Kidney (tissue), 14 donors: ENCODE measurements around the gene RNPS1. TPM values are rescaled to one million over a fixed set of nuclear protein-coding genes. Genes with fewer than 3 reads are reported as not detected.
A peak's percentile ranks its signal among the peaks of the same experiment; 100 is the strongest.

Experiments
- DNase-seq, 5 donors: peaks; one replicate each; pipeline ENCODE4 v3.0.0-alpha.2; 2013 to 2020
- FAIRE-seq: peaks from 2 replicates; lab custom pipeline; 2012; peaks lifted over from hg19 to GRCh38; lab: Jason Lieb, UNC
- H3K27ac ChIP-seq, 2 donors: one replicate each; pipeline ENCODE4 v1.7.0; 2013; ENCODE audit warnings: low read depth in 2 of 2, low read length in 2 of 2, inconsistent platforms in 1 of 2
- H3K27me3 ChIP-seq: one replicate; pipeline ENCODE4 v1.7.1; 2013; ENCODE audit warnings: low read length, inconsistent platforms; ENCODE audit not compliant: control insufficient read depth, insufficient read depth
- H3K36me3 ChIP-seq, 3 donors: one replicate each; pipeline versions ENCODE4 v1.7.0 to v1.7.1; 2013; ENCODE audit warnings: low read length in 3 of 3, control low read depth in 1 of 3, inconsistent platforms in 1 of 3; ENCODE audit not compliant: insufficient read depth in 3 of 3, control insufficient read depth in 2 of 3
- H3K4me1 ChIP-seq, 3 donors: one replicate each; pipeline versions ENCODE4 v1.7.0 to v1.7.1; 2013; ENCODE audit warnings: low read length in 3 of 3, inconsistent platforms in 1 of 3, low read depth in 1 of 3; ENCODE audit not compliant: control insufficient read depth in 2 of 3, insufficient read depth in 2 of 3
- H3K4me3 ChIP-seq, 3 donors: one replicate each; pipeline versions ENCODE4 v1.7.0 to v1.8.1; 2013; ENCODE audit warnings: low read length in 3 of 3, control low read depth in 1 of 3, inconsistent platforms in 1 of 3
- H3K9ac ChIP-seq, 3 donors: one replicate each; pipeline versions ENCODE4 v1.7.0 to v1.7.1; 2013; ENCODE audit warnings: low read length in 3 of 3, control low read depth in 1 of 3, inconsistent platforms in 1 of 3
- H3K9me3 ChIP-seq, 3 donors: one replicate each; pipeline versions ENCODE4 v1.7.0 to v1.7.1; 2013; ENCODE audit warnings: low read length in 3 of 3, control low read depth in 1 of 3, inconsistent platforms in 1 of 3; ENCODE audit not compliant: control insufficient read depth in 2 of 3, insufficient read depth in 1 of 3
- intact Hi-C: fragments of 100-400 bp; cut with DNase I; formaldehyde crosslinking; loops from one replicate; pipeline ENCODE4 v1.11.1; 2022
- polyA plus RNA-seq: library from polyadenylated mRNA; stranded (reverse); fragments of 350-450 nt; fragmentation: Illumina TruSeq; extraction: RNeasy Lipid Tissue Mini Kit (QIAGEN cat#74804); gene quantifications from one replicate; pipeline ENCODE4 v1.2.3, GENCODE V29; 2014; ENCODE audit warnings: low read depth, low replicate concordance; ENCODE audit not compliant: insufficient read depth
- total RNA-seq: library from RNA; stranded (reverse); fragmentation: NEBNext Ultra II Directional; extraction: Animal tissue kit (Norgen Biotek cat#: 25700); gene quantifications from one replicate; pipeline ENCODE4 v1.2.1, GENCODE V29; 2021
- TF ChIP-seq, protein P1 (sequence below): IDR thresholded peaks from 3 replicates; pipeline ENCODE4 v1.5.1; 2012; ENCODE audit warnings: mild to moderate bottlenecking, moderate library complexity, borderline replicate concordance; ENCODE audit not compliant: insufficient read depth; ENCODE audit errors: extremely low read depth
- donor health status: control.
- donor health status: control.
- donor health status: control.
- donor health status: control.
- donor health status: control.
- donor health status: DM: yes; HTN: yes; CAD: no.
- donor health status: Normal renal cell carcinoma (clear cell type).

Gene RNPS1
- total and polyA plus RNA-seq, 2 donors from 2014 or later, result 102 to 134 TPM

DNA sequence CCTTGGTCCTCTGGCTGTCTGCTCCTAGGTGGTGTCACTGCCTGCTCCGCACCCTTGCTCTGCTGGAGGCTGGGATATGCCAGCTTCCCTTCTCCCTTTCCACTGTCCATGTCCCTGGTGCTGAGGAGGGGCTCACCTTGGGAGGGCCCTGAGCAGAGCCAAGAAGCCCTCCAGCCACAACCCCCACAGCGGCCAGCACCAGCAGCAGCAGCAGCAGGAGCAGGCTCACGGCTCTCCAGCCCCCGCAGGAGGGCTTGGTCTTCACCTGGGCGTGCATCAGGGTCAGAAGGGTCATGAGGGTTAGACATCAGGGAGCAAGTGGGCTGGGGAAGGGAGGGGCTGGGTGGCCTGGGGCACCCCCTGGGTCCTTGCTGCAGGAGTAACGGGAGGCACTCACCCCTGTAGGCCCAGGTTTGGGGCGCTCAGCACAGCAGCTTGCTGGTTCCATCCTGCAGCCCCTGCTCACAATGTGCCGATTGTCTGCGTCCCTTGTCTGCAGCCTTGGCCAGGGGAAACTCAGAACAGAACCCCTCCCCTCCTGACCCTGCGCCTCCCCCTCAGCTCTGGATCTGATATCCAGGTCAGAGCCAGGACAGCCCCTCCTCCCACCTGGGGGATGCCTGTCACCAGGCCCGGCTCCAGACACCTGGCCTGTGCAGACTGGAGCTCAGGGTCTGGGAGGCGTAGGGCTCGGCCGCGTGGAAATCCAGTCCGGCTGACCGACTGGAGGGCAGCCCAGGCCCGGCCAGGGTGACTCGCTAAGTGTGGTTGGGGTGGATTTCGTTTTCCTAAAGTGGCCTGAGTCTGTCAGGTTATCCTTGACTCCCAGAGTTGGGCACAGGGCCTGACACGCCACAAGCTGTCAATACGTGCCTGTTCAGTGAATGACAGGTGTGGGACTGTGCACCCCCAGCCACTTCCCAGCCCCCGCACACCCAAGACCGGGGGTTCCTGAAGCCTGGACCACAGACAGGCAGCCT, 57.2 kb downstream of the RNPS1 start, which contains the start of gene BRICD5:
Gene BRICD5, minus strand, starts transcription at position 478 of the 980 bp plus-strand sequence. Its CDS starts 30 bp downstream, at position 448.
- intact Hi-C loops, result no loop called here
- Histone ChIP-seq H3K36me3 (peaks cover 0 to 4% (median 0%) of the 10 kb centered on the region in 3 donors), H3K4me3 (no peak within 1 kb of the TSS), H3K4me1 (peaks cover 0 to 37% (median 19%) of the 10 kb centered on the region in 3 donors), H3K9ac (no peak within 1 kb of the TSS), H3K9me3 (no peaks in the 10 kb centered on the region), H3K27ac (no peak within 1 kb of the TSS), H3K27me3 (no peaks in the 10 kb centered on the region)
- FAIRE-seq (no peak), DNase-seq (peak in 4 of 5 donors; percentile 41 to 70 (median 53))
- TF ChIP-seq, protein P1, sequence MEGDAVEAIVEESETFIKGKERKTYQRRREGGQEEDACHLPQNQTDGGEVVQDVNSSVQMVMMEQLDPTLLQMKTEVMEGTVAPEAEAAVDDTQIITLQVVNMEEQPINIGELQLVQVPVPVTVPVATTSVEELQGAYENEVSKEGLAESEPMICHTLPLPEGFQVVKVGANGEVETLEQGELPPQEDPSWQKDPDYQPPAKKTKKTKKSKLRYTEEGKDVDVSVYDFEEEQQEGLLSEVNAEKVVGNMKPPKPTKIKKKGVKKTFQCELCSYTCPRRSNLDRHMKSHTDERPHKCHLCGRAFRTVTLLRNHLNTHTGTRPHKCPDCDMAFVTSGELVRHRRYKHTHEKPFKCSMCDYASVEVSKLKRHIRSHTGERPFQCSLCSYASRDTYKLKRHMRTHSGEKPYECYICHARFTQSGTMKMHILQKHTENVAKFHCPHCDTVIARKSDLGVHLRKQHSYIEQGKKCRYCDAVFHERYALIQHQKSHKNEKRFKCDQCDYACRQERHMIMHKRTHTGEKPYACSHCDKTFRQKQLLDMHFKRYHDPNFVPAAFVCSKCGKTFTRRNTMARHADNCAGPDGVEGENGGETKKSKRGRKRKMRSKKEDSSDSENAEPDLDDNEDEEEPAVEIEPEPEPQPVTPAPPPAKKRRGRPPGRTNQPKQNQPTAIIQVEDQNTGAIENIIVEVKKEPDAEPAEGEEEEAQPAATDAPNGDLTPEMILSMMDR, result no peak

DNA sequence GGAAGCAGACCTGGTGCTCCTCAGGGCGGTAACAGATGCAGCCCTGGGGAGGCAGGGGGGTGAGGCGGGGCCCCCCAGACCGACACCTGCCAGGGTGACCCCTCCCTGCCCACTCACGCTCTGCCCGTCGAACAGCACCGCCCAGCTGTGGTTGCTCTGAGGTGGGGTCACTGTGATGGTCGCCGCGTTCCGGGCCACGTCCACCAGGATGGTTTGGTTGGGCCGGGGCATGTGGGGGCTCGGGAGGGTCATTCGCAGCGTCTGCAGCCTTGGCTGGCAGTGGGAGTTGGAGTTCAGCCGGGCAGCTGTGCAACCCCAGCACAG, 58.0 kb downstream of the RNPS1 start:
- FAIRE-seq, result no peak
- Histone ChIP-seq H3K27me3 (no peaks in the 10 kb centered on the region), H3K9me3 (no peaks in the 10 kb centered on the region), H3K9ac (no peak overlapping the region), H3K36me3 (peaks cover 0 to 4% (median 0%) of the 10 kb centered on the region in 3 donors), H3K4me3 (no peak overlapping the region), H3K27ac (no peak overlapping the region), H3K4me1 (peaks cover 0 to 37% (median 20%) of the 10 kb centered on the region in 3 donors)
- intact Hi-C loops, result no loop called here
- DNase-seq, result peak in 1 of 5 donors; percentile 76
- TF ChIP-seq, protein P1, result no peak

DNA sequence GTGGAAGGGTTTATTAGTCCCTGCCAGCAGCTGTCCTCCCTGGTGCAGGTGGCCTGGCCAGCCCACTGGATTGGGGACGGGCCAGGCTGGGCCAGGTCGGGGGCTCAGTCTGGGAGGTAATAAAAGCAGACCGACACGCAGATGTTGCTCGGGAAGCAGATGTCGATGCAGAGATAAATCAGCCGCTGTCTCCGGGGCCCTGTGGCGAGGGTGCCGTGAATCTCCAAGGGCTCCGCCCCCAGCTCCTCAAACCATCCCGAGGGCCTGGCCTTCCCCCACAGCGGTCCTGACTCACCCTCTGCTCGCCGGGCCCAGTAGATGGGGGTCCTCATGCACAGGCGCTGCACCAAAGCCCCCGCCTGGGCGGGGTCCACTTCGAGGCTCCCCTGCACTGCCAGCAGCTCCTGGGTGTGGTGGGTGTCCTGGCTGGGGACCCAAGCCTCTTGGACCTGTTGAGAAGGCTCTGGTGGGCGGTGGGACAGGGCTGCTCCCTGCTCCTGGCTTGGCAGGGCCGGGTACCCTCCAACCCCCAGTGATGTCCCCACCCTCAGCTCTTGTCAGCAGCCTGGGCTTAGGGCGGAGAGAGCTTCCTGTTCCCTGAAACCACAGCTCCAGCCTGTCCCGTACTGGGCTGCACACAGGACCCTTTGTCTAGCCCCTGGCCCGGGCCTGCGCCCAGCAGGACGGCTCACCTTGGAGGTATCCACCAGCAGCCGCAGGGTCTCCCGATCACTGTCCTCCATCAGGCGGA, 58.5 kb downstream of the RNPS1 start:
- FAIRE-seq, result no peak
- TF ChIP-seq, protein P1, result no peak
- peaks cover 0 to 40% (median 24%) of the 10 kb centered on the region in 3 donors for H3K4me1 ChIP-seq
- peaks cover 0 to 4% (median 0%) of the 10 kb centered on the region in 3 donors for H3K36me3 ChIP-seq
- DNase-seq, result peak in 1 of 5 donors; percentile 79
- no peaks in the 10 kb centered on the region for H3K9me3 ChIP-seq
- no peaks in the 10 kb centered on the region for H3K27me3 ChIP-seq
- H3K9ac ChIP-seq, result no peak overlapping the region
- intact Hi-C loops, result no loop called here
- H3K27ac ChIP-seq, result no peak overlapping the region
- H3K4me3 ChIP-seq, result no peak overlapping the region
